ENCODE measurements around the gene HHATL.

Gene HHATL

DNA sequence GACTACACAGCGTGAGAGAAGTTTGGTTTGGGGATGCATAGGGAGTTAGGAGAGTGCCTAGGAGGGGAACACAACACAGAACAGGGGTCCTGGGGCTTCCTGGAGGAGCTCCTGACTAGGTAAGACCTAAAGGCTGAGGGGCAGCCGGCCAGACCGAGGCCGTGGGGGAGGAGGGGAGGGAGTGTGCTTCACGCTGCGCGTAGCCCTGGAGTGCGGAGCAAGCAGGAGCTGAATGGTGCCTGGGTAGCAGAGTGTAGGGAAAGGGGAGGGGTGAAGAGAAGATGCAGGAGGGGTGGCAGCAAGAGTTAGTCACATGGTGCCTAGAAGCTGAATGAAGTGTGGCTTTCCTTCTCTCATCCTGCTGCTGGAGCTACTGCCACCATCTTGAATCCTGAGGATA is 32.4 kb upstream of the HHATL start:
- no peak for DNase-seq (ENCODE audit: low spot score)
- TF ChIP-seq, protein P1, sequence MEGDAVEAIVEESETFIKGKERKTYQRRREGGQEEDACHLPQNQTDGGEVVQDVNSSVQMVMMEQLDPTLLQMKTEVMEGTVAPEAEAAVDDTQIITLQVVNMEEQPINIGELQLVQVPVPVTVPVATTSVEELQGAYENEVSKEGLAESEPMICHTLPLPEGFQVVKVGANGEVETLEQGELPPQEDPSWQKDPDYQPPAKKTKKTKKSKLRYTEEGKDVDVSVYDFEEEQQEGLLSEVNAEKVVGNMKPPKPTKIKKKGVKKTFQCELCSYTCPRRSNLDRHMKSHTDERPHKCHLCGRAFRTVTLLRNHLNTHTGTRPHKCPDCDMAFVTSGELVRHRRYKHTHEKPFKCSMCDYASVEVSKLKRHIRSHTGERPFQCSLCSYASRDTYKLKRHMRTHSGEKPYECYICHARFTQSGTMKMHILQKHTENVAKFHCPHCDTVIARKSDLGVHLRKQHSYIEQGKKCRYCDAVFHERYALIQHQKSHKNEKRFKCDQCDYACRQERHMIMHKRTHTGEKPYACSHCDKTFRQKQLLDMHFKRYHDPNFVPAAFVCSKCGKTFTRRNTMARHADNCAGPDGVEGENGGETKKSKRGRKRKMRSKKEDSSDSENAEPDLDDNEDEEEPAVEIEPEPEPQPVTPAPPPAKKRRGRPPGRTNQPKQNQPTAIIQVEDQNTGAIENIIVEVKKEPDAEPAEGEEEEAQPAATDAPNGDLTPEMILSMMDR (IDR thresholded peaks at IDR 0.05; ENCODE audit: extremely low read depth, insufficient read depth, missing control alignments), result no peak
- in situ Hi-C loops (cut with MboI; ENCODE audit: low pct_unique_long_range_greater_than_20kb, low sequenced_read_pairs, unreplicated experiment), result no loop called here

DNA sequence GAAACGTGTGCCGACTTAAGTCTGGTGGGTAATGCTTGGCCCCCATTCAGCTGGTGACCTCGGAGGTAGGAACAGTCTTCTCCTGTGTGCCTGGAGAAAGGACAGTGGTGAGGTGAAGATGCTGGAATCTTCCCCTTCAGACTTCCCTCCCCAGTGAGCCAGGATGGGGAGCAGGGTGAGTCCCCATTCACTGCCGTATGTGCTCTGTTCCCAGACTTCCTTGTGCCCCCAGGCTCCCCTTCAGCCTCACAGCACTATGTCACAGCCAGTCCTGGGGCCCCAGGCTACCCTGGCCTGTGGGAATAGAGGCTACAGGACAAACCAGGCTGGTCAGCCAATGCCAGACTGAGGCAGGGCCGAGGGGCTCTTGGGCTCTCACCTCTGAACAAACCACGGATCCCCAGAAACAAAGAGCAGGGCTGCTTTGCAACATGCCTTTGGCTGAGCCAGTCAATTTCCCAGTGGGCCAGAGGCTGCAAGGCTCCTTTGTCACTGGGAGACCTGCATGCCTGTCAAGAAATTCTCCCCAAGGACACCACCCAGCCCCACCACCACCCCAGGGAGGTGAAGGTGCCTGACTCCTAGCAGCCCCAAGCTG is 31.8 kb upstream of the HHATL start:
- TF ChIP-seq, protein P1 (IDR thresholded peaks at IDR 0.05; ENCODE audit: extremely low read depth, insufficient read depth, missing control alignments), result no peak
- DNase-seq (ENCODE audit: low spot score), result no peak
- in situ Hi-C loops (cut with MboI; ENCODE audit: low pct_unique_long_range_greater_than_20kb, low sequenced_read_pairs, unreplicated experiment), result no loop called here

- DNase-seq (ENCODE audit: low spot score), result no peak
- in situ Hi-C loops (cut with MboI; ENCODE audit: low pct_unique_long_range_greater_than_20kb, low sequenced_read_pairs, unreplicated experiment), result no loop called here
- TF ChIP-seq, protein P1 (IDR thresholded peaks at IDR 0.05; ENCODE audit: extremely low read depth, insufficient read depth, missing control alignments), result no peak
These were observed 31.1 kb upstream of the HHATL start for GRCh38 chr3:42733501-42734262.

- no peak for DNase-seq (ENCODE audit: low spot score)
- in situ Hi-C loops (cut with MboI; ENCODE audit: low pct_unique_long_range_greater_than_20kb, low sequenced_read_pairs, unreplicated experiment), result no loop called here
- TF ChIP-seq, protein P1 (IDR thresholded peaks at IDR 0.05; ENCODE audit: extremely low read depth, insufficient read depth, missing control alignments), result no peak
These were observed 30.3 kb upstream of the HHATL start for GRCh38 chr3:42732829-42733459.

DNA sequence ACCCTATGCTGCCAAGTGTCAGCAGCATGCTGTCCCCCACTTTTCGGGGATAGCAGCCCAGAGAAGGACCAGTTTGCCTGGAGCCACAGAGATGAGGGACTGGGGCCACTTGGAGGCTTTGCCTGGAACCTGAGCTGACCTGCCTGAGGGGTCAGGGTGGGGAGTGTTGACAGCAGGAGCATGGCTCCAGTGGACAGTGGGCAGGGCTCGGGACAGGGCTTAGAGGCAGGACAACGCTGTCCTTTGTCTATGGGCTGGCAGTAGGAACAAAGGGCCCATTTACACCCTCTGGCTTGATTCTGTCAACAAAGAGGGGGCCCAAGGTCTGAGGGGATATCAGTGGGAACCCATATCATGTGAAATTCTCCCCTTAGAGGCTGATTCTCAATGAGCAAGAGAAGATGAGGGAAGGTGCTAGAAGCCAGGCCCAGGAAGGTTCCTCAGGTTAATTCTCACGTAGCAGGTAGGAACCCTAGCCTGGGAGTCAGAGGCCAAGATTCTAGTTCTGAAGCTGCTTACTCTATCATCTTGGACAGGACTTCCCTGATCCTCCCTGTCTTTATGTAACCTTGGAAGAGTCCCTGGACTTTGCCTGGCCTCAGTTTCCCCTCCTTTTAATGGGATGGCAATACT is 29.7 kb upstream of the HHATL start:
- in situ Hi-C loops (cut with MboI; ENCODE audit: low pct_unique_long_range_greater_than_20kb, low sequenced_read_pairs, unreplicated experiment), result no loop called here
- DNase-seq (ENCODE audit: low spot score), result no peak
- TF ChIP-seq, protein P1 (IDR thresholded peaks at IDR 0.05; ENCODE audit: extremely low read depth, insufficient read depth, missing control alignments), result no peak

- no peak for DNase-seq (ENCODE audit: low spot score)
- TF ChIP-seq, protein P1 (IDR thresholded peaks at IDR 0.05; ENCODE audit: extremely low read depth, insufficient read depth, missing control alignments), result no peak
- in situ Hi-C loops (cut with MboI; ENCODE audit: low pct_unique_long_range_greater_than_20kb, low sequenced_read_pairs, unreplicated experiment), result no loop called here
These were observed 29.0 kb upstream of the HHATL start for GRCh38 chr3:42731476-42732195.
